ENCODE results near the gene FHIP2A.

GRCh38 chr10:114777415-114777814, 44.2 kb upstream of the FHIP2A start:
- TF ChIP-seq POLR2AphosphoS5 (IDR thresholded peaks at IDR 0.05; ENCODE audit: low read depth), result no peak
- TF ChIP-seq CTCF (IDR thresholded peaks at IDR 0.05; ENCODE audit: insufficient read depth, low read length), result no peak
- TF ChIP-seq SPI1 (IDR thresholded peaks at IDR 0.05; ENCODE audit: borderline replicate concordance, low read depth), result no peak
- TF ChIP-seq REST (IDR thresholded peaks at IDR 0.05; ENCODE audit: insufficient replicate concordance, low read depth), result no peak
- no peak for TF ChIP-seq GABPA (IDR thresholded peaks at IDR 0.05; ENCODE audit: low read depth)
